GM23338 (cell line): ENCODE data around the gene FES.

Experiments used
- CREB1 ChIP-seq: fragments of 250-450 bp; sonication (Bioruptor Pico); IDR thresholded peaks from 2 replicates; pipeline ENCODE4 v1.5.0; 2020; ENCODE audit warnings: low read depth, mild to moderate bottlenecking, moderate library complexity
- CTCF ChIP-seq, 2 experiments: fragments of 200-600 bp in 1 of 2; sonication (generic) in 1 of 2; conservative IDR thresholded peaks; 2 replicates each; pipeline versions ENCODE4 v1.5.1 to v1.6.1; 2016 to 2017; ENCODE audit warnings: antibody characterized with exemption in 2 of 2, low read depth in 2 of 2, mild to moderate bottlenecking in 2 of 2, moderate library complexity in 1 of 2
- EZH2 ChIP-seq: fragments of 200-600 bp; sonication (generic); IDR thresholded peaks from one replicate; pipeline ENCODE4 v1.8.0; 2017; ENCODE audit warnings: antibody characterized with exemption, mild to moderate bottlenecking, low read depth; ENCODE audit not compliant: unreplicated experiment
- EZH2phosphoT487 ChIP-seq: fragments of 200-600 bp; sonication (generic); IDR thresholded peaks from one replicate; pipeline ENCODE4 v1.8.1; 2018; ENCODE audit warnings: antibody characterized with exemption; ENCODE audit not compliant: unreplicated experiment
- POLR2AphosphoS5 ChIP-seq: IDR thresholded peaks from 2 replicates; pipeline ENCODE4 v1.6.1; 2016; ENCODE audit warnings: antibody characterized with exemption, low read depth
- STAT1 ChIP-seq: IDR thresholded peaks from one replicate; pipeline ENCODE4 v1.6.1; 2016; ENCODE audit warnings: antibody characterized with exemption; ENCODE audit not compliant: unreplicated experiment
- ZNF114 ChIP-seq: fragments of 250-450 bp; sonication (Bioruptor Pico); IDR thresholded peaks from 2 replicates; pipeline ENCODE4 v1.5.0; 2020; ENCODE audit warnings: mild to moderate bottlenecking, moderate library complexity
- ZNF331 ChIP-seq: fragments of 250-450 bp; sonication (Bioruptor Pico); IDR thresholded peaks from 2 replicates; pipeline ENCODE4 v1.5.0; 2020; ENCODE audit warnings: low read depth, mild to moderate bottlenecking, moderate library complexity
- TF ChIP-seq, protein P1 (sequence below): IDR thresholded peaks from one replicate; pipeline ENCODE4 v1.6.1; 2018; ENCODE audit warnings: antibody characterized with exemption; ENCODE audit not compliant: unreplicated experiment
- TF ChIP-seq, protein P2 (sequence below): IDR thresholded peaks from 2 replicates; pipeline ENCODE4 v1.6.1; 2016; ENCODE audit warnings: antibody characterized with exemption

GRCh38 chr15:90857337-90857736 is 27.0 kb upstream of the FES start:
- TF ChIP-seq CTCF (conservative IDR thresholded peaks at IDR 0.05; ENCODE audit: low read depth in 2 of 2), result no peak
- TF ChIP-seq EZH2, result no peak
- TF ChIP-seq, protein P1, sequence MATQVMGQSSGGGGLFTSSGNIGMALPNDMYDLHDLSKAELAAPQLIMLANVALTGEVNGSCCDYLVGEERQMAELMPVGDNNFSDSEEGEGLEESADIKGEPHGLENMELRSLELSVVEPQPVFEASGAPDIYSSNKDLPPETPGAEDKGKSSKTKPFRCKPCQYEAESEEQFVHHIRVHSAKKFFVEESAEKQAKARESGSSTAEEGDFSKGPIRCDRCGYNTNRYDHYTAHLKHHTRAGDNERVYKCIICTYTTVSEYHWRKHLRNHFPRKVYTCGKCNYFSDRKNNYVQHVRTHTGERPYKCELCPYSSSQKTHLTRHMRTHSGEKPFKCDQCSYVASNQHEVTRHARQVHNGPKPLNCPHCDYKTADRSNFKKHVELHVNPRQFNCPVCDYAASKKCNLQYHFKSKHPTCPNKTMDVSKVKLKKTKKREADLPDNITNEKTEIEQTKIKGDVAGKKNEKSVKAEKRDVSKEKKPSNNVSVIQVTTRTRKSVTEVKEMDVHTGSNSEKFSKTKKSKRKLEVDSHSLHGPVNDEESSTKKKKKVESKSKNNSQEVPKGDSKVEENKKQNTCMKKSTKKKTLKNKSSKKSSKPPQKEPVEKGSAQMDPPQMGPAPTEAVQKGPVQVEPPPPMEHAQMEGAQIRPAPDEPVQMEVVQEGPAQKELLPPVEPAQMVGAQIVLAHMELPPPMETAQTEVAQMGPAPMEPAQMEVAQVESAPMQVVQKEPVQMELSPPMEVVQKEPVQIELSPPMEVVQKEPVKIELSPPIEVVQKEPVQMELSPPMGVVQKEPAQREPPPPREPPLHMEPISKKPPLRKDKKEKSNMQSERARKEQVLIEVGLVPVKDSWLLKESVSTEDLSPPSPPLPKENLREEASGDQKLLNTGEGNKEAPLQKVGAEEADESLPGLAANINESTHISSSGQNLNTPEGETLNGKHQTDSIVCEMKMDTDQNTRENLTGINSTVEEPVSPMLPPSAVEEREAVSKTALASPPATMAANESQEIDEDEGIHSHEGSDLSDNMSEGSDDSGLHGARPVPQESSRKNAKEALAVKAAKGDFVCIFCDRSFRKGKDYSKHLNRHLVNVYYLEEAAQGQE, result no peak
- no peak for TF ChIP-seq CREB1 (CRISPR knock-in tag)
- TF ChIP-seq POLR2AphosphoS5, result no peak
- TF ChIP-seq ZNF331 (CRISPR knock-in tag), result no peak
- no peak for TF ChIP-seq EZH2phosphoT487
- TF ChIP-seq, protein P2, sequence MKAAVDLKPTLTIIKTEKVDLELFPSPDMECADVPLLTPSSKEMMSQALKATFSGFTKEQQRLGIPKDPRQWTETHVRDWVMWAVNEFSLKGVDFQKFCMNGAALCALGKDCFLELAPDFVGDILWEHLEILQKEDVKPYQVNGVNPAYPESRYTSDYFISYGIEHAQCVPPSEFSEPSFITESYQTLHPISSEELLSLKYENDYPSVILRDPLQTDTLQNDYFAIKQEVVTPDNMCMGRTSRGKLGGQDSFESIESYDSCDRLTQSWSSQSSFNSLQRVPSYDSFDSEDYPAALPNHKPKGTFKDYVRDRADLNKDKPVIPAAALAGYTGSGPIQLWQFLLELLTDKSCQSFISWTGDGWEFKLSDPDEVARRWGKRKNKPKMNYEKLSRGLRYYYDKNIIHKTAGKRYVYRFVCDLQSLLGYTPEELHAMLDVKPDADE, result no peak
- TF ChIP-seq STAT1, result no peak
- no peak for TF ChIP-seq ZNF114 (CRISPR knock-in tag)
